HEK293T (cell line): Measurements from ENCODE around the gene DOCK9.

Experiments used
- CTCF ChIA-PET: fragments of 350-600 bp; formaldehyde crosslinking; extraction: SDS; loops from one replicate; lab custom pipeline; 2021; ENCODE audit warnings: antibody characterized with exemption, inconsistent platforms; lab: Yijun Ruan, JAX
- POLR2A ChIA-PET: fragments of 350-600 bp; formaldehyde crosslinking; extraction: SDS; loops from one replicate; lab custom pipeline; 2020; ENCODE audit warnings: antibody characterized with exemption, inconsistent platforms; lab: Yijun Ruan, JAX
- DNase-seq: peaks from one replicate; pipeline ENCODE4 v3.0.0; 2012; ENCODE audit warnings: mixed read lengths; ENCODE audit errors: extremely low spot score
- ARNT ChIP-seq: fragments of 450-650 bp; IDR thresholded peaks from 2 replicates; pipeline ENCODE4 v1.6.1; 2017; ENCODE audit warnings: mild to moderate bottlenecking
- BHLHE40 ChIP-seq: fragments of 450-650 bp; IDR thresholded peaks from 2 replicates; pipeline ENCODE4 v1.6.1; 2016; ENCODE audit warnings: mild to moderate bottlenecking, moderate library complexity, borderline replicate concordance
- CTBP1 ChIP-seq: fragments of 450-650 bp; IDR thresholded peaks from 2 replicates; pipeline ENCODE4 v1.6.1; 2016; ENCODE audit warnings: borderline replicate concordance
- ELF4 ChIP-seq: fragments of 450-650 bp; IDR thresholded peaks from 2 replicates; pipeline ENCODE4 v1.6.1; 2017; ENCODE audit warnings: antibody characterized with exemption
- FOXA1 ChIP-seq: fragments of 450-650 bp; IDR thresholded peaks from 2 replicates; pipeline ENCODE4 v1.6.1; 2016; ENCODE audit warnings: mild to moderate bottlenecking
- FOXK2 ChIP-seq: fragments of 450-650 bp; IDR thresholded peaks from 2 replicates; pipeline ENCODE4 v1.6.1; 2016; ENCODE audit warnings: mild to moderate bottlenecking
- FOXM1 ChIP-seq: fragments of 450-650 bp; IDR thresholded peaks from 2 replicates; pipeline ENCODE4 v1.6.1; 2017; ENCODE audit warnings: mild to moderate bottlenecking, borderline replicate concordance
- HDGF ChIP-seq: fragments of 450-650 bp; IDR thresholded peaks from 2 replicates; pipeline ENCODE4 v1.6.1; 2017; ENCODE audit warnings: antibody characterized with exemption, borderline replicate concordance
- L3MBTL2 ChIP-seq: fragments of 450-650 bp; conservative IDR thresholded peaks from 2 replicates; pipeline ENCODE4 v1.6.1; 2016; ENCODE audit warnings: mild to moderate bottlenecking
- LEF1 ChIP-seq: fragments of 450-650 bp; IDR thresholded peaks from 2 replicates; pipeline ENCODE4 v1.6.1; 2017; ENCODE audit warnings: mild to moderate bottlenecking, borderline replicate concordance
- NFRKB ChIP-seq: fragments of 450-650 bp; IDR thresholded peaks from 2 replicates; pipeline ENCODE4 v1.6.1; 2016; ENCODE audit warnings: mild to moderate bottlenecking, moderate library complexity
- SP1 ChIP-seq: fragments of 450-650 bp; IDR thresholded peaks from 2 replicates; pipeline ENCODE4 v1.6.1; 2017
- SUZ12 ChIP-seq: fragments of 450-650 bp; IDR thresholded peaks from 2 replicates; pipeline ENCODE4 v1.6.1; 2016; ENCODE audit warnings: mild to moderate bottlenecking
- TARDBP ChIP-seq: fragments of 450-650 bp; IDR thresholded peaks from 2 replicates; pipeline ENCODE4 v1.6.1; 2016
- ZNF384 ChIP-seq: fragments of 450-650 bp; IDR thresholded peaks from 2 replicates; pipeline ENCODE4 v1.6.1; 2016
- TF ChIP-seq, protein P1 (sequence below): fragments of 450-650 bp; IDR thresholded peaks from 2 replicates; pipeline ENCODE4 v1.6.1; 2016

DOCK9 gene

DNA sequence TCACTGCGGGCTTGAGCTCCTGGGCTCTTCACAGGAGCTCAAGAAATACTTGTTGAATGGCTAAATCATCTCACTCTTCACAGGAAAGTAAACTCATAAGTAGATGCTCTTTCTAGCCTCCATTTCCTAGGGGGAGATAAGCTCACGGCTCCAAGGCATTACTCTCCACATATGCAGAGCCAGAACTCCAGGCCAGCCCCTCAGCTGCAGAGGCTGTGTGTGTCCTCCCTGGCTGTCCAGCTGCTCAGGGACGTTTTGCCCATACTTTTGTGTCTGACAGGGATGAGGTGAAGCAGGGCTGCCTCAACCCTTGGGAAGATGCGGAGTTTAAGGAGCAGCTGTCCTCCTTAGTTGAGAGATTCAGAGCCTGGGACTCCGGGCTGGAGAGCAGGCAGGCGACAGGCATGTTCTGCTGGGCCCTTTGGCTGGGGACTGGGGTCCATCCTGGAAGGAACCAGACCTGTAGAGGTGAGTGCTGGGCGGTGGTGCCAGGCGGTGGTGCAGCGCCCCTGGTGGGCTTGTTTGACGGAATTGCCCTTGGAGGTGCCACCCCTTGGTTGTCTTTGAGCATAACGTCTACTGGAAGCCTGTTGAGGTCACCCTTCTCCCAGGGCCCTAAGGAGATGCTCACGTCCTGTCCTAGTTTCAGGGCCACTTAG, 204.9 kb downstream of the DOCK9 start:
- ChIA-PET CTCF (interaction anchor here (1.7 kb wide), 1 partner anchor 67 kb away, joined by 3 read pairs; no protein-coding TSS in a partner anchor), POLR2A (no interaction called here)
- DNase-seq, result no peak
- TF ChIP-seq ZNF384, result no peak
- no peak for TF ChIP-seq BHLHE40
- TF ChIP-seq NFRKB, result no peak

DNA sequence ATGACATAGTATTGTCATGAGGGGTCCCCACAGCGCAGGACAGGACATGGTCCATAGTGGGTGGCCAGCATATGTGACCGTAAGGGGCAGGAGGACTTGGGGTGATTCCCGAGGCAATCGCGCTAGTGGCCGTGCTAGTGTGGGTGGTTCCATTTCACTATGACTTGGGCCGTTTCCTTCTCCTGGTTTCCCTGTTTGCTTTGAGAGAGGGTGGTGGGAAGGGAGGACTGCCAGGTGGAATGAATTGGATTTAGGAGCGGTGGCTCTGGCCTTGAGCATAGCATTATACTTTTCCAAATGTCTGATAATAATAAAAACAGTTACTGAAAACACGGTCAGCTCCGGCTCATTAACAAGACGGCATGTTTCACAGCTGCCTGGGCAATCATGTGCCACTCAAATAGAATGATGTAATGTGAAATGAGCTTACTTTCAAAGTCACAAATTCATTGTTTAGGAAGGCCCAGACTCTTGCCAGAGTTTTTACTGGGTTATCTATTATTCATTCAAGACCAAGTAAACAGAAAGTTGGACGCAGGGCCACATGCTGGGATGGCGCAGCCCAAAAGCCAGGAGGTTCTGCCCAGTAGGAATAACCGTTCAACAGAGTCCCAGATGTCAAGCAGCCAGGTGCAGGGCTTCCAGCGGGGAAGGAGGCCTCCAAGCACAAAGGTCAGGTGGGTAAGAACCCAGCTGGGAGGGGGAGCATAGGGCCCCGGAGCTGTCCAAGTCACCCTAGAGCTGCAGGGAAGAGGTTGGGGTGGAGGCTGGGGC, 205.8 kb downstream of the DOCK9 start:
- TF ChIP-seq CTBP1, result no peak
- TF ChIP-seq LEF1, result no peak
- TF ChIP-seq ARNT, result no peak
- no peak for TF ChIP-seq HDGF
- TF ChIP-seq ELF4, result no peak
- TF ChIP-seq, protein P1, sequence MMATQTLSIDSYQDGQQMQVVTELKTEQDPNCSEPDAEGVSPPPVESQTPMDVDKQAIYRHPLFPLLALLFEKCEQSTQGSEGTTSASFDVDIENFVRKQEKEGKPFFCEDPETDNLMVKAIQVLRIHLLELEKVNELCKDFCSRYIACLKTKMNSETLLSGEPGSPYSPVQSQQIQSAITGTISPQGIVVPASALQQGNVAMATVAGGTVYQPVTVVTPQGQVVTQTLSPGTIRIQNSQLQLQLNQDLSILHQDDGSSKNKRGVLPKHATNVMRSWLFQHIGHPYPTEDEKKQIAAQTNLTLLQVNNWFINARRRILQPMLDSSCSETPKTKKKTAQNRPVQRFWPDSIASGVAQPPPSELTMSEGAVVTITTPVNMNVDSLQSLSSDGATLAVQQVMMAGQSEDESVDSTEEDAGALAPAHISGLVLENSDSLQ, result no peak
- TF ChIP-seq FOXK2, result no peak
- no peak for TF ChIP-seq SP1
- no peak for TF ChIP-seq NFRKB
- TF ChIP-seq SUZ12, result no peak
- no peak for TF ChIP-seq BHLHE40
- no peak for TF ChIP-seq L3MBTL2
- TF ChIP-seq TARDBP, result no peak
- TF ChIP-seq FOXM1, result no peak
- TF ChIP-seq FOXA1, result no peak
- TF ChIP-seq ZNF384, result no peak
- CTCF ChIA-PET, result interaction anchor here (1.7 kb wide), 1 partner anchor 68 kb away, joined by 3 read pairs; no protein-coding TSS in a partner anchor
- no peak for DNase-seq
- POLR2A ChIA-PET, result no interaction called here

DNA sequence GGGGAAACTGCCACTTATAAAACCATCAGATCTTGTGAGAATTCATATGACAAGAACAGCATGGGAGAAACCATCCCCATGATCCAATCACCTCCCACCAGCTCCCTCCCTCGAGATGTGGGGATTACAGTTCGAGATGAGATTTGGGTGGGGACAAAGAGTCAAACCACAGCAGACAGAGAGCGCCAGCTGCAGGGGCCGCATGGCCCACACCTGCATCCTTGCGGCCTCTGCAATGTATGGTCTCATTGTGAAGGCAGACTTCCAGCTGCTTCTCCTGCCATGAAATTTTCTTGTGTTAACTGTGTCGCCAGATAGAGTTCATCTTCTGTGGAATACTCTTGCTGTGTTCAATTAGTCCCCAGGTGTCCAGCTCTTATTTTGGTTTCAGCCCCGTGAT, 208.1 kb downstream of the DOCK9 start:
- no peak for DNase-seq
- no peak for TF ChIP-seq L3MBTL2
- TF ChIP-seq SP1, result no peak
- no peak for TF ChIP-seq ARNT
- no peak for TF ChIP-seq ELF4
- no peak for TF ChIP-seq TARDBP
- no peak for TF ChIP-seq CTBP1
- TF ChIP-seq FOXK2, result no peak
- TF ChIP-seq BHLHE40, result no peak
- no peak for TF ChIP-seq NFRKB
- TF ChIP-seq, protein P1, result no peak
- no peak for TF ChIP-seq SUZ12
- TF ChIP-seq HDGF, result no peak
- TF ChIP-seq LEF1, result no peak
- TF ChIP-seq ZNF384, result no peak
- no peak for TF ChIP-seq FOXM1
- TF ChIP-seq FOXA1, result no peak
- ChIA-PET CTCF (no interaction called here), POLR2A (no interaction called here)

DNA sequence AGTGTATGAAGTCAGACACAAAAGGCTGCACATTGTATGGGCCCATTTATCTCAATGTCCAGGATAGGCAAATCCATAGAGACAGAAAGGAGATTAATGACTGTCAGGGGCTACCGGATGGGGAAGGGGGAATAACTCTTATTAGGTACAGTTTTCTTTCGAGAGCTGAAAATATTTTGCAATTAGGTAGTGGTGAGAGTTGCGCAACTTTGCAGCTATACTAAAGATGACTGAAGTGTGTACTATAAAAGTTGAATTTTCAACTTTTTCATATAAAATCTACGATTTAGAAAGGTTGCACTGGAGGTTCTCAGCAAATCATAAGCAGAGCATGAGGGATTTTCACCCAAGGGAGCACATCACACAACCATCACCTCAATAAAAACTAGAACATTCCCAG, 209.3 kb downstream of the DOCK9 start:
- TF ChIP-seq FOXK2 (no peak), SUZ12 (no peak), FOXA1 (no peak), BHLHE40 (no peak), SP1 (no peak), ARNT (no peak), FOXM1 (no peak), ZNF384 (no peak), TARDBP (no peak), L3MBTL2 (no peak), HDGF (no peak)
- TF ChIP-seq, protein P1, result no peak
- ChIA-PET CTCF (no interaction called here), POLR2A (no interaction called here)
- no peak for DNase-seq

DNA sequence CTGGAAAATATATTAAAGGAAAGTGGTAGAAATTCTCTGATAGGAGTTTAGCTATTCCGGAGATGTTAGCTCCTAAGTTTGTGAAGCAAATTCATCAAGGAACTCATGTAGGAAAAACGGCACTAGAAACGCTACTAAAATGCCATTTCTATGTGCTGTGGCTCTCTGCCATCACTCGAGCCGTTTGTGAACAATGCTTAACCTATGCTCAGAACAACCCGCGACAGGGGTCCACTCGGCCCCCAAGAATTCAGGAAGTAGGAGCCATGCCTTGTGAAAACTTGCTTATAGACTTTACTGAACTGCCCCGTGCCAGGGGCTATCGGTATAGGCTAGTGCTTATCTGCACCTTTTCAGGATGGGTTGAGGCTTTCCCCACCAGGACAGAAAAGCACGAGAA, 211.2 kb downstream of the DOCK9 start:
- POLR2A ChIA-PET, result no interaction called here
- TF ChIP-seq BHLHE40 (no peak), ELF4 (no peak), HDGF (no peak), FOXA1 (no peak), ZNF384 (no peak), TARDBP (no peak), FOXM1 (no peak), LEF1 (no peak), NFRKB (no peak), ARNT (no peak), FOXK2 (no peak), SP1 (no peak)
- TF ChIP-seq, protein P1, result no peak
- CTCF ChIA-PET, result no interaction called here
- no peak for DNase-seq
